GM18867 (cell line): Measurements from ENCODE around the gene KEL.

Experiments used
- ATAC-seq: cut with Tn5 transposase; IDR thresholded peaks from one replicate; pipeline ENCODE4 v1.9.1; 2021; ENCODE audit warnings: mild to moderate bottlenecking, moderate library complexity; ENCODE audit not compliant: unreplicated experiment

The KEL gene

GRCh38 chr7:142932386-142933091, 29.6 kb downstream of the KEL start:
- no peak for ATAC-seq

DNA sequence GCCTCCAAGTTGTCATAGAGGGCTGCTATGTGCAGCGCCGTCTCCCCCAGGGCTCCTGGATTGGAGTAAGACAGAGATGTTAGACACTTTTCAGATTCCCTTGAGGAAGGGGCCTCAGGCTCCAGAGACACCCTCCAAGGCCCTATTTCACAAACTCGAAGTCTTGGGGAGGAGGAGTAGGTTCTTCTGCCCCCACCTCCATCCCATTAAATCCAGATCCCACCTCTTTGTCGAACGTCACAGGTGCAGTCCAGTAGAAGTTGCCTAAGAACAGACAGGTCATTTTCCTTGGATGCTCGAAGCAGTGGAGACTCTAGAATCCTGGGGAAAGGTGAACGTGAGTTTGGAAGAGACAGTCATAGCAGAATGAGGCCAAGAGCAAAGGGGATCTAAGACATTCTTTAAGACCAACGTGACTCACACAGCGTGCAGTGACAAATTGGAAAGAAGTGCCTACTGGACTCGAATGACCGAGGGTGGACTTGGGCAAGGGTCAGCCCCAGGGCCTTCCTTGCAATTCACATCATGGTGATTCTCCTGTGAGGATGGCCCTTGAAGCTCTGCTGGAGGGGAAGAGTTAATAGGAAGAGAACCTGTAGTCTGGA, 31.9 kb downstream of the KEL start:
- ATAC-seq: no peak

GRCh38 chr7:142927949-142928348, 34.2 kb downstream of the KEL start:
- no peak for ATAC-seq

- ATAC-seq: no peak
These were observed 34.9 kb downstream of the KEL start for GRCh38 chr7:142927085-142927745.

- ATAC-seq: no peak
These were observed 36.8 kb downstream of the KEL start for GRCh38 chr7:142925413-142925812.

- no peak for ATAC-seq
These were observed 38.8 kb downstream of the KEL start for GRCh38 chr7:142923391-142923790.

DNA sequence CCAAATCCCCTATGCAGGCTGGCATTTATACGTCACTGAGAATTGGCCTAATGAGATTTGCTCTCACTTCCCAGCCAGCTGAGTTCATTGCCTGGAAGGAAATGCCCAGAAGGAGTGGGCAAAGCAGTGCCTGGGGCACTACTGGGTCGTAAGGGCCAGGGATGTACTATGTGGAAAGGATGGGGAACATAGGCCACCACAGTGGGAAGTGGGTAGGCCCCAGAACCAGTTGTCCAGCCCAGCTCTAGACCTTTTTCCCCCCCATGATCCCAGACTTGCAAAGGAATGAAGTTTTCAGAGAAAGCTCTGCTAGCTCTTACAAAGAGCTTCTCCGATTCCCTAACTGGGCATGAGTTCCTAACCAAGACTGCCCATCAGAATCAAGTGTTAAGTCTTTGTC, 42.5 kb downstream of the KEL start:
- ATAC-seq: no peak

DNA sequence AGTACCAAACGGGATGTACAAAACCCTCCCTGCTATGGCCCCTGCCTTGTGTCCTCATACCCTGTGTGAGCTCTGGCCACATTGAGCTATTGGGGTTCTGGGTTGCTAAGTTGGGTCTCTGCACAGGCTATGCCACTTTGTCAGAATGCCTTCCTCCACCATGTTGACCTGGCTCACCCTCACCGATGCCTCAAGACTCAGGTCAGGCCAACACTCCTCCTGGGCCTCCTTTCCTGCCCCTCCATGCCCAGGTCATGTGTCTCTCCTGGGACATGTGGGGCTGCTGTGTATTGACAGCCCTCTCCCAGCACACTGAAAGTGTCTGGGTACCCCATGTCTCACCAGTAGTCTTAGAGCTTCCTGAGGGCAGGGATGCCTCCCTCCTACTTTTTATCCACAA, 43.3 kb downstream of the KEL start:
- ATAC-seq: no peak

GRCh38 chr7:142917447-142917846, 44.7 kb downstream of the KEL start:
- no peak for ATAC-seq

GRCh38 chr7:142916508-142916907, 45.7 kb downstream of the KEL start:
- ATAC-seq: no peak

DNA sequence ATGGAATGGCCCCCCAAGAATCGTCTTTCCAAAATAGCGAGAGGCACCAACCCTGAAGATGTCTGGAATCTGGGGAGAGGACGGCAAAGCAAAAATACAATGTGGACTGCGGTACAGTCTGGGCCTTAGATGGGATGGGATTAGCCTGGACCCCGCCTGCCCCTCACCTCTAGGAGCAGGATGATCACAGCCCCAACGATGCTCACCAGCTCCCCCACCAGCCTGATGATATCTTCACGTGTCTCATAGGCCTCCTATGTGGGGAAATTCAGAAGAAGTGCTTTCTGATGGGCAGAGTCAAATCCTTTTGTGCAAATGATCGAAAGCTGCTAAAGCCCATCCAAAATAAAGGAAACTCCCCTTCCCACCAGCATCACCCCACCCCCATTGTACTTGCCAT, 46.8 kb downstream of the KEL start:
- no peak for ATAC-seq

DNA sequence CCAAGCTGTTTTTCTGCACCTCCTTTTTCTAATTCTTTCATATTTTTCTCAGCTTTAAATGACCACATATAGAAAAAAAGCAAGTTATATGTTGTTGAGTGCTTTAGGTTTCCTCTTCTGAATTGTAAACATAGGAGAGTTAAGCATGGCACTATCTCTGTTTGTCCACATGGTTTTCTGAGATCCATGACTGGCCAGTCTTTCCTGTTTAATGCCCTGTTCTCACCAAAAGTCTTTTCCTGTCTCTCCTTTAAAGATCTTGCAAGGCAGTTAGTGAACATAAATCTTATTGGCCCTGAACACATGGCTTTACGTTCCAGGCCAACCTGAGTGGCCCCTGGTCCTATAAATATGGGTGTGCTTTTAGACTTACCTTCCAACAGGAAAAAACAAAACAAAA, 48.0 kb downstream of the KEL start:
- no peak for ATAC-seq

- no peak for ATAC-seq
These were observed 48.6 kb downstream of the KEL start for GRCh38 chr7:142913566-142913965.

GRCh38 chr7:142913051-142913450, 49.1 kb downstream of the KEL start:
- ATAC-seq: no peak

- no peak for ATAC-seq
These were observed 51.7 kb downstream of the KEL start for GRCh38 chr7:142910481-142910880.

GRCh38 chr7:142910031-142910433, 52.1 kb downstream of the KEL start:
- ATAC-seq: no peak

DNA sequence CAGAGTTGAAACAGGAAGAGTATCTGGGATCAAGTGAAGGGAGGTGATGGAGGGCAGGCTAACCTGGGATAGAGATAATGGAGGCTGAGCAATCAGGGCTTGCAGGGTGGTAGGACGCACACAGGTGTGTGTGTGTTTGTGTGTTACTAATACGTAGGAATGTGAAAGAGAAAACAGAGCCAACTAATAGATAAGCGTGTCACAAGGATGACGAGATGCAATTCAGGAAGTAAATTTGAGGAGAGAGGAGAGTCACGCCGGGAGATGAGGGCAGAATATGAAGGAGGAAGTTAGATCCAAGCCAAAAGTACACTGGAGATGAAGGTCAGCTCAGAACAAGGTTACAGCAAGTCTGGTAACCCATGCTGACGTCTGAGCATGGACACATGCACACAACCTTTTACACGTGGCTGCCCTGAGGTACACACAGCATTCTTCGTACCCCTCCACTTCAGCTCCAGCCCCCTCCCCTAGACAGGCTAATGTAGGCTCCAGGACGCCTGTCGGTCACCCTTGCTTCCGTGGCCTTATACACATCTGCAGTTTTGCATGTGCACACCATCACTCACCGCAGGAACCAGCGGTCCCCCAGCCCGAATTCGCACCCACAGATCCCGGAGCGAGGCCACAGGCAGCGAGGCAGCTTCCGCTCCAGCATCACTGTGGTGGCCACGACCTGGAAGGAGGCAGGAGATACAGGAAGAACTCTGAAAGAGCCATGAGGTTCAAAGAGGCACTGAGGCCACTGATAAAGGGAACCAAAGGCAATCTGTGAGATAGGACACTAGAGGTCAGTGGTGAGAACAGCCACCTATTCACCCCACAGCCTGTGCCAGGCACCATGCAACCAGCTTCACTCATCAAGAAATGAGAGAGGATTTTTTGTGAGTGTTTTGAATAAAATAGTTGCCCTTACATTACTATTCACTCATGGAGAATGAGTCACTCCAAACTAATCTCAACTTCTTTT, 53.0 kb downstream of the KEL start:
- ATAC-seq: peak; percentile 76

DNA sequence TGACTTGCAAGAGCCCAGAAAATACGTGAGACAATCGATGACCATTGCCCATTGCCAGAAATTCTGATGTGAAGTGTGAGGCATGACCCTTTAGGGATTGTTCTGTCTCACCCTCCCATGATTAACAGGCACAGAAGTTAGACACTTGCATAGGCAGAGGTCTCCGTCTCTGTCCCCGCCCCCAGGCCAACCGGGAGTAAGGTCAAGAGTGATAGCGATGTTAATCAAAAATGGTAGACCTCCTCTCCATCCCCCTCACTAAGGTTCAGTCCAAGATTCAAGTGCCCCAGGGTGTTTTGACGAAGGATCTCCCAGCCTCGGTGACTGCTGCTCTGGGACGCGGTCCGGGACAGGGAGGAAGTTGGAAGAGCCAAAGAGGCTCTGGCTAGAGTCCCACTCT, 53.9 kb downstream of the KEL start:
- no peak for ATAC-seq

- no peak for ATAC-seq
These were observed 55.5 kb downstream of the KEL start for GRCh38 chr7:142906643-142907042.

DNA sequence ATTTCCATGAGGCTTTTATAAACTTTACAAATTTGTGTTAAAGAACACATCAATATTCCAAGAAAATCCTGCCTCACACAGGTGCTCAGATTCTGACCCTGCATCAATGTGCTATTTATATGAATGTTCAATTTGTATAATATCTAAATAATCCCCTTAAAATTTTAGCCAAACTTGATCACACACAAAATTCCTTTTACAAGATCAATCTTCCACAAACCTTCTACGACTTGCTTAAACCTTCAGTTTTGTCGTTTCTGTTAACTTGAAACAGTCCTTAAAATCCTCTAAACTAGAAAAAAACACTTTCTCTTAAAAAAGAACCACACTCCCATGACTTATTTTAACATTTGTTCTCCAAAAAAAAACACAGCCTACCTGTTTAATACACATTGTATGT, 56.4 kb downstream of the KEL start:
- ATAC-seq: no peak

GRCh38 chr7:142904128-142904527, 58.0 kb downstream of the KEL start:
- no peak for ATAC-seq
